ENCODE data around the gene MKX. TPM values are rescaled to one million over a fixed set of nuclear protein-coding genes. Genes with fewer than 3 reads are reported as not detected.

The MKX gene
- total RNA-seq, 1 donor from 2014 or later, result 1.8 TPM

DNA sequence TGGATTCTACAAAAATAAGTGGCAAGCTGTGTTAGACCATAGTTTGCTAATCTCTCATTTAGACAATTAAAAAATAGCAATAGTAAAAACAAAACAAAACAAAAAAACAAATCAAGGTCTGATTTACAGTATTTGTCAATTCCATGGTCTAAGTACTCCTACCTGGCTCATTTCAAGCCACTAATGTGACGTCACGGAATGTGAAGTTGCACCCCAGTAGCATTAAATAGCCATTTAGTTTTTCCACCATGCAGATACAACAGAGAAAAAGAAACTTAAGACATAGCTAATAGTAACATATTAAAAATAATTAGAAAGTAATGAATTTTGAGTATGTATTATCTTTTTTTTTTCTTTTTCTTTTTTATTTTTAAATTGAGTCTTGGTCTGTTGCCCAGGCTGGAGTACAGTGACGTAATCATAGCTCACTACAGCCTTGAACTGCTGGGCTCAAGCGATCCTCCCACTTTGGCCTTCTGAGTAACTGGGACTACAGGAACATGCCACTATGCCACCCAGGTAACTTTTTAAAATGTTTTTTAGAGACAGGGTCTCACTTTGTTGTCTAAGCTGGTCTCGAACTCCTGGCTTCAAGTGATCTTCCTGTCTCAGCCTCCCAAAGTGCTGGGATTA is 101.2 kb downstream of the MKX start:
- no peaks in the 10 kb centered on the region for H3K27me3 ChIP-seq (ENCODE audit: control insufficient read depth, insufficient read depth, low read length)
- no peak overlapping the region for H3K4me3 ChIP-seq (ENCODE audit: low read depth, low read length)
- DNase-seq (ENCODE audit: low read depth) (no peak), FAIRE-seq (no peak)
- no peaks in the 10 kb centered on the region for H3K36me3 ChIP-seq (ENCODE audit: control insufficient read depth, insufficient read depth, low read length)
- TF ChIP-seq, protein P1, sequence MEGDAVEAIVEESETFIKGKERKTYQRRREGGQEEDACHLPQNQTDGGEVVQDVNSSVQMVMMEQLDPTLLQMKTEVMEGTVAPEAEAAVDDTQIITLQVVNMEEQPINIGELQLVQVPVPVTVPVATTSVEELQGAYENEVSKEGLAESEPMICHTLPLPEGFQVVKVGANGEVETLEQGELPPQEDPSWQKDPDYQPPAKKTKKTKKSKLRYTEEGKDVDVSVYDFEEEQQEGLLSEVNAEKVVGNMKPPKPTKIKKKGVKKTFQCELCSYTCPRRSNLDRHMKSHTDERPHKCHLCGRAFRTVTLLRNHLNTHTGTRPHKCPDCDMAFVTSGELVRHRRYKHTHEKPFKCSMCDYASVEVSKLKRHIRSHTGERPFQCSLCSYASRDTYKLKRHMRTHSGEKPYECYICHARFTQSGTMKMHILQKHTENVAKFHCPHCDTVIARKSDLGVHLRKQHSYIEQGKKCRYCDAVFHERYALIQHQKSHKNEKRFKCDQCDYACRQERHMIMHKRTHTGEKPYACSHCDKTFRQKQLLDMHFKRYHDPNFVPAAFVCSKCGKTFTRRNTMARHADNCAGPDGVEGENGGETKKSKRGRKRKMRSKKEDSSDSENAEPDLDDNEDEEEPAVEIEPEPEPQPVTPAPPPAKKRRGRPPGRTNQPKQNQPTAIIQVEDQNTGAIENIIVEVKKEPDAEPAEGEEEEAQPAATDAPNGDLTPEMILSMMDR (IDR thresholded peaks at IDR 0.05; ENCODE audit: insufficient read depth, low read length, severe bottlenecking), result no peak

DNA sequence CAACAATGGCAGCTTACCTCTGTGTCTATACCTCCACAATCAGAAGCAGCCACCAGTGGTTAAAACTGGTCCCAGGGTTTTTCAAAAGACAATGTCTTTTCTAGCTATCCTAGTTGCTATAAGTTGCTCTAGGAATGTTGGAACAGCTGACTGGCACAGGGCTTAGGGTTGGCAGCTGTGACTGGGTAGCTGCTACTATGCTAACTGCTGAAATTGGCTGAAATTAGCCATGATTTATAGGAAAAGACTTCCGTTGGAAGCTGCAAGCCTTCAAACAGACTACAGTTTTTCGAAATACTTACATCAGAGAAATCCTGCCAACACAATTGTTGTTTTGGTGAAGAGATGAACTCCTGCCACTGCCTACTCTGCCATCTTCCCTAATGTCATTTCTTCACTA is 102.3 kb downstream of the MKX start:
- H3K27me3 ChIP-seq (ENCODE audit: control insufficient read depth, insufficient read depth, low read length), result no peaks in the 10 kb centered on the region
- DNase-seq (ENCODE audit: low read depth) (no peak), FAIRE-seq (no peak)
- TF ChIP-seq, protein P1 (IDR thresholded peaks at IDR 0.05; ENCODE audit: insufficient read depth, low read length, severe bottlenecking), result no peak
- no peaks in the 10 kb centered on the region for H3K36me3 ChIP-seq (ENCODE audit: control insufficient read depth, insufficient read depth, low read length)
- H3K4me3 ChIP-seq (ENCODE audit: low read depth, low read length), result no peak overlapping the region

DNA sequence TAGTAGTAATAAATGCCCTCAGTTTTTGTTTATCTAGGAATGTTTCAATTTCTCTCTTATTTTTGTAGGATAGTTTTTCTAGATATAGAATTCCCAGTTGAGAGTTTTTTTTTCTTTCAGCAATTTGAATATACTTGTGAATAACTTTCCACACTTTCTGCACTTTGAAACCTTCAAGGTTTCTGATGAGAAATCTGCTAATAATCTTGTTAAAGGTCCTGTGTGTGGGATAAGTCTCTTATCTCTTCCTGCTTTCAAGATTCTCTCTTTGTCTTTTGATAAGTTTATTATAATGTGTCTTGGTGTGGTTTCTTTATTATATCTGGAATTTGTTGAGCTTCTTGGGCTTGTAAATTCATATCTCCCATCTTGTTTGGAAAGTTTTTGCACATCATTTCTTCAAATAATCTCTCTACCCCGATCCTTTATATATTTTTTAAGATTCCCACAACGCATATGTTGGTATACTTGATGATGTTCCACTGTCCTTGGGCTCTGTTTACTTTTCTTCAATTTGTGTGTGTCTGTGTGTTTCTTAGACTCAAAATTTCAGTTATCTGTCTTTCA is 103.5 kb downstream of the MKX start:
- TF ChIP-seq, protein P1 (IDR thresholded peaks at IDR 0.05; ENCODE audit: insufficient read depth, low read length, severe bottlenecking), result no peak
- Histone ChIP-seq H3K27me3 (ENCODE audit: control insufficient read depth, insufficient read depth, low read length) (no peaks in the 10 kb centered on the region), H3K4me3 (ENCODE audit: low read depth, low read length) (no peak overlapping the region), H3K36me3 (ENCODE audit: control insufficient read depth, insufficient read depth, low read length) (no peaks in the 10 kb centered on the region)
- FAIRE-seq (no peak), DNase-seq (ENCODE audit: low read depth) (no peak)

DNA sequence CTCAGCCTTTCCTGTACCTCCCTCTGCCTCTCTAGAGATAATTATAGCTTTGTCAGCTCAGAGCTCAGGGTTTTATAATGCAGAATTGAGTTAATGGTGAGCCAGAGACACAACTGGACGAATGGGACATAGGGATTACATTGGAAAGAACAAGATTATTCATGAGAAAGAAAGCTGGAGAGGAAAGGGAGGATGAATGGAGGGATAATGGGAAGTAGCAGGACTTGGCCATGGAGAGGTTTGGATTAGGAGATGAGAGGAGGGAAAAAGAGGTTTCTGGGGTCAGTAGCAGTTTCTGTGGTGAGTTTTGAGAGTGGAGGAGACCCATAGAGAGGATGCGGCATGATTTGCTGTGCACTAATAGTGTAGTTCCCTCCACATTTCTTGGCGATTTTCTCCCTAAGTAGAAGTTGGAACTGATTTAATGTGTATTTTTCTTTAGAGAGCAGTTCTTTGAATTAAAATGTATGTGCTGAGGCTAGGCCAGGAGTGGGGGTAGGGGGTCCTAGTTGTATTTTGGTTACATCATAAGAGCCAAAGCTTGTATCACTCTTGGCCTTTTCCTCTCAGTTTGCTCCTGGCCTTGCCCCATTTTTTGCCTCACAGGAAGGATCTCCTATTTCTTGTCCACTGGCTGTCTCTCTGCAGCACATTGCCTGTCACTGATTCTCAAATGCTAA is 107.4 kb downstream of the MKX start:
- Histone ChIP-seq H3K36me3 (ENCODE audit: control insufficient read depth, insufficient read depth, low read length) (no peaks in the 10 kb centered on the region), H3K27me3 (ENCODE audit: control insufficient read depth, insufficient read depth, low read length) (no peaks in the 10 kb centered on the region), H3K4me3 (ENCODE audit: low read depth, low read length) (no peak overlapping the region)
- no peak for DNase-seq (ENCODE audit: low read depth)
- TF ChIP-seq, protein P1 (IDR thresholded peaks at IDR 0.05; ENCODE audit: insufficient read depth, low read length, severe bottlenecking), result no peak
- FAIRE-seq, result no peak

DNA sequence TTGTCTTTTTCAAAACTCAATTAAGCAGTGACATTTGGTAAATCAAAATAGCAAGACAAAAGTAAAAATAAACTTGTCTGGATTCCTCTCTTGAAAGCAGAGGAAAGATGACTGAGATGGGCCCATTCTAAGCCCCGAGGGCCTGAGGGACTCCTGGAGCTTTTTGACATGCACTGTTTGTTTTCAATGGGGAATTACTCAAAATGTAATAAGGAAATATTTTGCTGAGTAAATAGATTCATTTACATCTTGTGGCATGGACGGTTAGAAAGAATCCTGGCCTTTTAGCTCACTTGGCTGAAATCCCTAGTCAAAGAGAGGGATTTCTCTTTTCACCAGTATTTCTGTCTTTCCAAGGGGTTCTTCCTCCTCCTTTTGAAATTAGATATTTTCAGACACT is 108.0 kb downstream of the MKX start:
- no peak for DNase-seq (ENCODE audit: low read depth)
- Histone ChIP-seq H3K36me3 (ENCODE audit: control insufficient read depth, insufficient read depth, low read length) (no peaks in the 10 kb centered on the region), H3K27me3 (ENCODE audit: control insufficient read depth, insufficient read depth, low read length) (no peaks in the 10 kb centered on the region), H3K4me3 (ENCODE audit: low read depth, low read length) (no peak overlapping the region)
- no peak for FAIRE-seq
- TF ChIP-seq, protein P1 (IDR thresholded peaks at IDR 0.05; ENCODE audit: insufficient read depth, low read length, severe bottlenecking), result no peak
